HG02970 (cell line): Measurements from ENCODE around the gene PTPRN2.

ENCODE experiments used
- ATAC-seq: cut with Tn5 transposase; IDR thresholded peaks from one replicate; pipeline ENCODE4 v1.9.1; 2021; ENCODE audit warnings: mild to moderate bottlenecking, moderate library complexity, moderate number of reproducible peaks; ENCODE audit not compliant: unreplicated experiment, low FRiP score

Gene PTPRN2

DNA sequence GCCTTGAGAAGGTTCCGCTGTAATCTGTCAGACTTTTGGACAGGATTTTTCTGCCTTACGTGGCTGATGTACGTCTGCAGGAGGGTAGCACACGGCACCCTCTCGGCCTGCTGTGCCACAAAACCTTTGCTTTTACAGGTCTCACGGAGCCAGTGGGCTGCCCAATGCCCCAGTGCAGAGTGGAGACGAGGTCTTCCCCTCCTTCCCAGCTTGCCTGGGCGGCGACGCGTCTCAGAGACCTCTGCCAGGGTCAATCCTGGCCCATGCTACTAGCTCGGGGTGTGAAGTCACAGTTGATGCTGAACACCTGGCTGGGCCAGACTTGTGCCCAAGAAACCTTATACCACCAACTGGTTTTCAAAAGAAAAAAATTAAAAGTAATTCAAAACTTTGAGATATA is 724.4 kb downstream of the PTPRN2 start:
- ATAC-seq: no peak

DNA sequence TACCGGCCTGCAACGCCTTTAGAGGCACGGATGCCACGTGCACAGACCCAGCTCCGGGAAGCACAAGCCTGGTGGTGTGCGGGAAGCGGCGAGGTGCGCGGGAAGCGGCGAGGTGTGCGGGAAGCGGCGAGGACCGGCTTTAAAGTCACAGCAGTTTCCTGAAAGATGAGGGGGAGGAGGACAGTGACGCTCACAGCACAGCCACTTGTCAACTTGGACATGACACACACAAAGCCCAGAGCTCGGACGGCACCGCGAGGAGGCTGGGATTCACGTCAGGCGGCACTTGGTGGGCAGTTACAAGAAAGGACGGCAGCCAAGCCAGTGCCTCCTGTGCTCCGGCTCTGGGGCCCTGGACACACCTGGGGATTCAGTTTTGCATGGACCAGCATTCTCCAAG is 724.9 kb downstream of the PTPRN2 start:
- ATAC-seq: no peak

DNA sequence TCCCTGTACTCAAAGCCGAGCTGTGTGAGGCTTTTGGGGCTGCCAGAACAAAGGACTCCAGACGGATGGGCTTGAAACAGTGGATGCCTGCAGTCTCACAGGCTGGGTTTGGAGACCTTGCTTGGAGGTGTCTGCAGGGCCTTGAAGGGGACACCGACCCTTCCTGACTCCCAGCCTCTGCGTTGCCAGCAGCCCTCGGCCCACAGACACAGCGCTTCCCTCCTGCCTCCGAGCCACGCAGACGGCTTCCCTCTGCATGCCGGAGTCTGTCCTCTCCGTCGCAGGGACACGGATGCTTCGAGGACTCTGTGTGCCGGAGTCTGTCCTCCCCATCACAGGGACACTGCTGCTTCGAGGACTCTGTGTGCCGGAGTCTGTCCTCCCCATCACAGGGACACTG is 726.1 kb downstream of the PTPRN2 start:
- ATAC-seq: no peak

DNA sequence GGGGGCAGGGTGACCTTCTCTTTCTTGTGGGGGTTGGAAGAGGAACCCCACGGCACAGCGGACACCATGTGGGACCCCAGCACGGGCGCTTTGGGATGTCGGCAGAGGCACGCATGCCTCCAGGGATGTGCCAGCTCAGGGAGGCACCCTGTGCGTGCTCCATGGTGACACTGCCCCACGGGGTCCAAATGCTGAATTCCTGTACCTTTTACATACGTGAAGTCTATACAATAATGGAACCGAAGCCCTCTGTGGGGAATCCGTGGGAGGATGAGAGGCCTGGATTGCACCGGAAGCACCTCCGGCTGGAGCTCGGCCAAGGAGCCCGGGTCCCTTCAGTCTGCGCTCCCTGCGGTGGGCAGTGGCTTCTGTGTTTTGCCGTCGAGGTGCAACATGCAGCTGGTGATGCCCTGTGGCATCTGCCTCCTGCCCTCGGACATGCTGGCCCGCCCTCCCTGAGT is 726.6 kb downstream of the PTPRN2 start:
- ATAC-seq: no peak

DNA sequence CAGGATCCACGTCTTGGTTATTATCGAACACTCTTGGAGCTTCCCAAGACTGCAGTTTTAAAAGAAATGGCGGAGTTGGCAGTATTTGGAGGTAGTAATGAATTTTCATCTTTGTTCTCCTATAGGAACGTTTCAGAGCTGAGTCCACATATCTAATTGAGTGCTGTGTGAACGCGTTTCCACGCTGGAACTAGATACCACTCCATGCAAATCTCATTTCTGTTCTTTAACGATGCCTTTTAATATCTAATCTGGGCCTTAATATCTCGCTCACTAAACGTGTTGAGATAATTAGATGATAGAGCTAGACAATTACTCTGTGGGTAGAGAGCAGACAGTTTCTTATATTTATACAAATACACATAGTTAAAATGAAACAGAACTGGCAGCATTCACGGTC is 727.2 kb downstream of the PTPRN2 start:
- ATAC-seq: no peak

DNA sequence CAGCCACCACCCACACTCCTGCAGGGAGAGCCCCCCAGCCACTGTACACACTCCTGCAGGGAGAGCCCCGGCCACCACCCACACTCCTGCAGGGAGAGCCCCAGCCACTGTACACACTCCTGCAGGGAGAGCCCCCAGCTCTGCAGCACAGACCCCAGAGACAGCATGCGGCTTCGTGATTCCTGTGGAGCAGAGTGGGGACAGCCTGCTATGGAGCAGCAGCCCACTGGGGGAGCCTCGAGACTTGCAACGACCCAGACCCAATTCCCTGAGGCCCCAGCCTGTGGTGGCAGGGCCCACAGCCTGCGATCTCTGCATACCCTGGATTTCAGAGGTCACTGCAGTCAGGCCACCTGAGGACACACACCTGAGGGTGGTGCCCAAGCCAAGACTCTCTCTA is 727.7 kb downstream of the PTPRN2 start:
- no peak for ATAC-seq

DNA sequence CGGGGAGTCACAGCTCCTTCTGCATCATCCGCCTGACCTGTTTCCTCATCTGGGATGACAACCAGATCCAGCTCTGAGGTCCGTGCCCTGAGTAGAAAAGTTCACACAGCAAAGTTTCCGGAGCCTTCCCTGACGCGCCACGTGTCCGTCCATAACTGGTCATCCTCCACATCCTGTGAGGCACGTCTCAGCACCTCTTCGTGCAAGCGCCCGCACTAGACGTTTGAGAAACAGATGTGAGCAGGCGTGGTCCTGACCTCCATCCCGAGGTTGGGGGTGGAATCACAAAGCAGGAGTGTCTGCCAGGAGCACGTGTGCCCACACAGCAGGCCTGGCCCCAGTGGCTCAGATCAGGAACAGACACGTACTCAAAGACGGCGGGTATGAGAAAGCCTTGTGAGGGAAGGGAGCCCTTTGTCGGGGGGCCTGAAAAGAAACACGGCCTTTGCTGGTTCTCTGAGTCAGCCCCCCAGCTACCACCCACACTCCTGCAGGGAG is 730.0 kb downstream of the PTPRN2 start:
- ATAC-seq: no peak

DNA sequence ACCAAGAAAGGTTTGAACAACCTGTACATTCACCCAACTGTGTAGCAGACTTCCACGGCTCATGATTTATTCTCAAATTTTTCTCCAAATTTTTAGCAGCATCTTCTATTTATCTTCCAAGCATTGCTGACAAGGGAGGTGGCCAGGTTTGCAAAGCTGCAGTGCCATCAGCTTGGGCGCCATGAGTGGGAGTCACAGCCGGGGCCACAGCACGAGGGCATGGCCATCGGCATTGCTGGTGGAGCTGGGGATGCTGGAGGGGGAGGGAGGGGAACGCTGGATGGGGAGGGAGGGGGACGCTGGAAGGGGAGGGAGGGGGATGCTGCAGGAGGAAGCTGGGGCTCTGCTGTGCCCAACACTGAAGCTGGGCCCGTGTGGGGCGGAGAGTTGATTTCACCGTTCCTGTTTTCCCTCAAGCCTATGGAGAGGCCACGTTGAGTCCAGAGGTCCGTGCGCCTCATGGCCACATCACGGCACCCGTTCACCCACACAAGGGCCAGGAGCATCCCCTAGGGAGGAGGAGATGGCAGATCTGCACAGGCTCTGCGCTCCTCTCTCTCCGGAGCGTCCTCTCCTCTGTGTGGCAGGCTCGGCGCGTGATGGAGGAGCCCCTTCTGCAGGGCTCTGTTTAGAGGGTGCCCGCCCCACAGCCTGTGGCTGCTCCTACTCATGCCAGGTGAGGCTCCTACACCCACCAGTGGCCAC is 730.6 kb downstream of the PTPRN2 start:
- ATAC-seq: no peak

DNA sequence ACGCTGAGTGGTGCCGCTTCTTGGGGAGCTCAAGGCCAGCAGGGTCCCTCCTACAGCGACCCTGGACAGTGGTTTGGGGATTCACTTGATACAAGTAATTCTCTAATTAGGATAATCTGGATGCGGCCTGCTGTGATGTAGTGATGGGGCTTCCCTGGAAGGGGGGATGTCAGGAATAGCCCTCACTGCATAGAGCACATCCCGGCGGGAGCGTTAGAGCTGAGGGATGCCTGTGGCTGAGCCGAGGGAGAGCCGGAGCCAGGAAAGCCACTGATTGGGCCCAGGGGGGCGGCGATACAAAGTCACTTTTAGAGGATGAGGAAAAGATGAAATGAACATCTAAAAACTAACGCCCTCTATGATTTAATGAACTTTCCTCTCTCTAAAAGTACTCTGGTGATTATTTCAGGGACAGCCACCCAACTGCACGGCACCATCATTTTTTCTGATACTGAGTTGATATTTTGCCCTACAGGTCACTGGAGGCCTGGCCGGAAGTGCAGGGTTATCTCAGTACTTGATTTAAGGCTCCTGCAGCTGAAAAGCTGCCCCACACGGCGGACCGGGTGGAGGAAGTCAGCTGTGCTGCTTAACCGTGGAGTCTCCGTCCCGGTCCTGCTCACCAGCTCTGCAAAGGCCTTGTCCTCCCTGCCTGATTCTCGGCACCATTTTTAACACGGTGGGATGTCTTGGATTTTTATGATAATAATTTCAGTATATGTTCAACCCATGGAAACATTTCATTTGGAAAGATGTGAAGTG is 732.0 kb downstream of the PTPRN2 start:
- ATAC-seq: no peak

DNA sequence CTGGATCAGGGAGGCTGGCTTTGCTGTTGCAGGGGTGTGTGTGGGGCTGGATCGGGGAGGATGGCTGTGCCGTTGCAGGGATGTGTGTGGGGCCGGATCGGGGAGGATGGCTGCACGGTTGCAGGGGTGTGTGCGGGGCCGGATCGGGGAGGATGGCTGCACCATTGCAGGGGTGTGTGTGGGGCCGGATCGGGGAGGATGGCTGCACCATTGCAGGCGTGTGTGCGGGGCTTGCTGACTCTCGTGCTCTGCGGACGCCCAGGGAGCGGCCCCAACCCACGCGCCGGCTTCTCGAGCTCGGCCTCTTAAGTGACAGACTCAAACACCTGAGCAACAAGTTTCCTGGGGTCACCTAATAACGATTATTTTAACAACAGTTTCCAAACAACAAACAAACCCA is 732.6 kb downstream of the PTPRN2 start:
- ATAC-seq: no peak

DNA sequence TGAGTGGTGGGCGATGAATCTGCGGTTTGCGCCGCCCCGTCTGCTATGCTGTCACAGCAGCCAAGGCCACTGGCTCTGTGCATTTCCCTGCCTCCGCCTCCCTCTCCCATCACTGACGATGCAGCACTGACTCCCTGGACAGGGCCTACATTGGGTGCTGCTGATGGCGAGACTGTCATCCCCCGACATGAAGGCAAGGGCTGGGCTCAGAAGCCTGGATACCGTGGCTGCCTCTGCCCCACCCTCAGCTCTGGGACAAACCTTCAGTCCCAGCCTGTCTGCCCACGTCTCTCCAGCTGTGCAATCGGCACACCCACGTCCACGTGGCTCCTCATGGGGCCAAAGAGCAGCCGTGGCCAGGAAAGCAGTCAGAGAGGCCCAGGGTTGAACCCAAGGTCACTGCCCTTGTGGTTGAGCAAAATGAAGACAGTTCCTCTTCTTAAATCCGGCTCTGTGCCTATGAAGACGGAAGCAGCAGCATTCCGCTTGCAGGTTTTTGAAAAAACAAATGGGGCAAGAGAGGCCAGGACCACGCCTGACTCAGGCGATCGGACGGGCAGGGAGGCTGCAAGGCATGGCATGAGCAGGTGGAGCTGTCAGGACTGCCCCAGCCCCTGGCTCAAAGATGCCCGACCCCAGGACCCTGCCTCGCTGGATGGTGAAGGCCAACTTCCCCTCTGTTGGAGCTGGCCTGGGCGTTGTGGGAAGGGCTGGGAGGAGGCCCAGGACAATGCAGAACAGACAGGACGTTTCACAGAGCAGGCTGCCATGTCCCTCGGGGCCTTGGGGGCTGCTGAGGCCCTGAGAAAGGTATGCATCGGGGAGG is 733.3 kb downstream of the PTPRN2 start:
- ATAC-seq: no peak

DNA sequence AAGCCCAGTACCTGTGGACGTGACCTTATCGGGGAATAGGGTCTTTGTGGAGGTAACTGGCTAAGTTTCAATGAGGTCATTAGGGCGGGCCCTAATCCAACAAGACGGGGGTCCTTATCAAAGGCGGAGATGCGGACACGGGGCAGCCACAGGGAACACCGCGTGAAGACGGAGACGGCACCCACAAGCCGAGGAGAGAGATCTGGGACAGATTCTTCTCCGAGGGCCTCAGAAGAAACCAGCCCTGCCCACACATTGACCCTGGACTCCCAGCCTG is 733.9 kb downstream of the PTPRN2 start:
- ATAC-seq: no peak

DNA sequence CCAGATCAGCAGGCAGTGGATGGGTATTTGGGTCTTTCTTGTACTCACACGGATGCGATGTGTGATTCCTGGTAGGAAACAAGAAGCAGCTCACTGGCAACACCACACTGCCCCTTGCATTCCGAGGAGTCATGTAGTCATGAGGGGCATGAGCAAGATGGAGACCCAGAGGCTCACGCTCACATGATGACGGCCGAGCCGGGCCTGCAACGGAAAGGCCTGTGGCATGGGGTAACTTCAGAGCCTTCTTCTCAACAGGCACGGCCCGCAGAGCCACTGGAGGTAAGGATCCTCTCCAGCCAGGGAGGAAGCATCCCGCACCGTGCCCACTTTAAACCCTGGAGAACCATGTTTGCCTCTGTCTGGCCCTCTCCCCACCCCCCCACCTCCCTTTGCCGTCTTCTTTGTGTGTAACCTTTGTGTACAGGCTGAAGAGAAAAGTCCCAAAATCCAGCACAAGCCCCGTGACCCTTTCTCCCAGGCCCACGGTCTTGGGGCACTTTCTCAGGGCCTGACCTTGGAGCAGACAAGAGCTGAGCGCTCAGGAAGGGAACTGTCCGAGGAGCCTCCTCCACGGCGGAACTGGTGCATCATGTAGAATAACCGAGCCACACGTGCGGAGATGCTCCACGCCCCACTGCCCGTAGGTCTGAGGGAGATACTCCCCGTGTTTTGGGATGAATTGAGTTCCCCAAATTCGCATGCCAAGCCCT is 734.4 kb downstream of the PTPRN2 start:
- ATAC-seq: no peak

DNA sequence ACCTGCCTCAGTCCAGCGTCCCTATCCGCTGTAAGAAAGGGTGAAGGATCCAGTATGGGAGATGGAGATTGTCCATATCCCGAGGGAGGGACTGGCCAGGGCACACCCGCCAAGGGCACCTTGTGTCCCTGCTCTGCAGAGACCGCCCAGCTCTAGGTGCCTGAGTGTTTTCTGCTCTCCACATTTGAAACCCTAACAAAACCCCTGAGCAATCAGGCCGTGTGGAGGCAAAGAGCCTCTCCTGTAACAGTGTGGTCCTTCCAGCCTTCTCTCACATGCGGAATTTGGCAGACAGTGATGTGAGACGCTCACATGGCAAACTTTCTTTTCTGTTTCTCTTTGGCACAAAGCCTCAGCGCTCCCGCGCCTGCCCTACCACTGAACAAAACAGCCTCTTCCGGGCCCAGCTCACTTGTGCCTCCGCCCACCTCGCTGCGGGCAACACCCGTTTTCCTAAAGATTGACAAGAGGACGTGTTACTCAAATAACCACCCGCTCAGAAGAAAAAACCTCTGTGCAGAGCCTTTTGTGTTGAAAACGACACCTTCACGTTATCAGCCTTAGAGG is 736.0 kb downstream of the PTPRN2 start:
- no peak for ATAC-seq

DNA sequence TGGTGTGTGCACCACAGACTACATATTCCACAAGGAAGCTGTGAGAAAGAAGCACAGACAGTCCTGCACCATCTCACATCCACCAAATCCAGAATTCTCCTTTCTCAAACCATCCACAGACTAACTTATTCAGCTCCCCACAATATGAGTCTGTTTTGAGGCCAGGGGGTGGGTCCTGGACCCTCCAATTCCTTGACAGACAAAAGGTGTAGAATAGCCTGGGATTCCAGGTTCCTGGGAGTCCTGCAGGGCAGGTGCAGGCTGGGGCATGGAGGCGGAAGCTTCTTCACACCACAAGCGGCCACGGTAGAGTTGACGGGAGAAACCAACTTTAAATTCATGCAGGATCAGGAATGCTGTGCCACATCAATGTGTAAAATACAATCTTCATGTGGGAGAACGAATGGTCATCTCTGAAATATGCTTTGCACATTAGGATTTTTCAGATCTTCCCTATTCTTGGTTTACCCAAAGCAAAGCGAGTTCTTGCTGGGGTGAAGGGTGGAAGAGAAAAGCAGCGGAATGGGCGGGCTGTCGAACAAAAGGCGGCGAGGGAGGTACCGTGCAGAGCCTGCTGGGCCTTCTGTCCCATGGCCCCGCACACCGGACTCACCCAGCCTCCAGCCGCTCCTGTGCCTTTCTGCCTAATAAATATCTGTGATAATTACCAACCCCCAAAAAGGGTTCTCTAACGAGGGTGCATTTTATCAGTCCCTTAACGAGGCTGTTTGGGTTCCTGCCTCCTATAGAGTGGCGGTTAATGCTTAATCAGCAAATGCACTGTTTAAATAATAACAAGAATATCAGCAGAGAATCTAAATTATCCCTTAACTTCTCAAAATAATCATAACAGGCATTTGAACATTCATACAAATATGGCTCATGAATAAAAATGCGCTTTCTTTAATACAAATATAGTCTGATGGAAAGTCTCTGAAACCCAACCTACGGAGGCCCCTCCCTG is 736.9 kb downstream of the PTPRN2 start:
- ATAC-seq: no peak

DNA sequence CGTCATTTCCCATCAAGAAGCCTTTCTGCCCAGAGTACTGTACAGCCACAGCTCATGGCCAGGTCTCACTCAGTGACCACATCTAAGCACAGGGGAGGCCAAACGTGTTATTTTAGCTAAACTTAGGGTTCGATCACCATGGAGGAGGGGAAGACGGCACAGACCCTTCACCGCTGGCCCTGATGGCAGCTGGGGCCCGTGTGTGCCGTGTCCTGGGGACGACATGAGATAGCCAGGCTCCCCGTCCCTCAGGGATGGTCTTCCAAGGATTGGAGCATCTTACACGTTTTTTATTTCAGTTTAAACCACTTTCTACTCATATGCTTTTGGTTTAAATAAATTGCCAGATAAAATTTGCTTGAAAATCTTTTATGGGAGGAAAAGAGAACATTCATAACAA is 737.9 kb downstream of the PTPRN2 start:
- no peak for ATAC-seq

DNA sequence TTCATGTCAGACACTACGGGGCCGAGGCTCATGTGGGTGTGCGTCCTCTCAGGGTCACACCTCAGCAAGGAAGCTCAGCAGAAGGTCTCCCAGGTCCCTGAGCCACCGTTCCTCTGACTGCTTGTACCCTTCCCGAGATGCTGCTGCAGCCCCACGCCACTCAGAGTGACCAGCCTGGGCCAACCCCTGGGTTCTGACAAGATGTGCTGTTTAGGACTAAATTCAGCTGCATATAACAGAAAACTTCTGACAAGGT is 738.4 kb downstream of the PTPRN2 start:
- no peak for ATAC-seq

DNA sequence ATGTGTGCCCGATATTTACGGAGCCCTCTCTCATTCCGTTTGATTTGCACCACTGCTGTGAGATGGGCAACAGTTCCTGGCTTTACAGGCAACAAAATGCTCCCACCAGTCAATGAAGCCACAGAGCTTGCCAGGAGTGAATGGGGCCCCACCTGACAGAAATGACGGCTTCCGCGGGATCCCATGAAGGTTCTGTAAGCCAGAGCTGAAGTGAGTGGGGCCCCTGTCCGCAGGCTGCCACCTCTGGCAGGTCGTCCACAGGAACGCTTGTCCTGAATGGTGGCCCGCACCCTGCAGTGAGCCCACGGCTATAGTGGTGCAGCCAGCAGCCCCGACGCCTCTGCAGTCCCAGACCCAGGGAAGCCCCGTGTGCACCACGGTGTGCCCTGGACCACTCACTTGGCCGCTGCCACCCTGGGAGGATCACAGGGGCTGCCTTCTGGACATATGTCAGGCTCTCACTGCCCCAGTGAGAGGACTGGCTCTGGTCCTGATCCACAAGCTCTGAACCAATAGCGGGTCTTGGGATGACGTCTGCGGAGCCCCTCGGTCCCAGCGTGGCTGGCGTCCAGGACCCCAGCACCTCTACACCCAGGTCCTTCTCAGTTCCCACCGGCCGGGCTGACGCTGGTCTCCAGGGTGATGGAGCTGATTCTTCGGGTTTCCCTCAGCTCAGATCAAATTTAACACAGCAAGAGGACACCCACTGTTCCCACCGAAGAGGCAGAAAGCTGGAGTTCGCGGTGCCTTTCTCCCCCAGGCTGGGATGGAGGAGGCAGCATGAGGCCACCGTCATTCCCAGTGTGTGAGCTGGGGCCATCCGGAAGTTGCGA is 738.9 kb downstream of the PTPRN2 start:
- no peak for ATAC-seq
